Epithelial cell of esophagus (primary cell): ENCODE results near the gene APOBEC4.

Experiments used
- DNase-seq: peaks from one replicate; pipeline ENCODE4 v3.0.0; 2010; ENCODE audit warnings: low read depth
- H3K4me3 ChIP-seq: 2 replicates; pipeline ENCODE4 v1.5.1; 2011; ENCODE audit warnings: mild to moderate bottlenecking, low read length, control low read depth
- CTCF ChIP-seq: IDR thresholded peaks from 2 replicates; pipeline ENCODE4 v1.5.1; 2011; ENCODE audit warnings: low read depth, mild to moderate bottlenecking, low read length, control low read depth, inconsistent platforms; ENCODE audit not compliant: insufficient read depth; ENCODE audit errors: missing control alignments

APOBEC4 gene

GRCh38 chr1:183653876-183654451 is 848 bp upstream of the APOBEC4 start:
- no peak overlapping the region for H3K4me3 ChIP-seq
- no peak for DNase-seq
- TF ChIP-seq CTCF, result no peak

- H3K4me3 ChIP-seq, result no peak overlapping the region
- DNase-seq, result no peak
- TF ChIP-seq CTCF, result no peak
These were observed 312 bp upstream of the APOBEC4 start for GRCh38 chr1:183653462-183653794.

- no peak for TF ChIP-seq CTCF
- DNase-seq, result no peak
- H3K4me3 ChIP-seq, result no peak overlapping the region
These were observed 1.0 kb downstream of the APOBEC4 start for GRCh38 chr1:183652107-183652506.

GRCh38 chr1:183651612-183652011 is 1.5 kb downstream of the APOBEC4 start:
- no peak overlapping the region for H3K4me3 ChIP-seq
- no peak for TF ChIP-seq CTCF
- DNase-seq, result no peak

GRCh38 chr1:183648042-183648441 is 5.1 kb downstream of the APOBEC4 start:
- no peak for DNase-seq
- TF ChIP-seq CTCF, result no peak
- no peak overlapping the region for H3K4me3 ChIP-seq

GRCh38 chr1:183646776-183647175 is 6.3 kb downstream of the APOBEC4 start:
- H3K4me3 ChIP-seq, result no peak overlapping the region
- no peak for TF ChIP-seq CTCF
- no peak for DNase-seq

GRCh38 chr1:183645531-183645930 is 7.6 kb downstream of the APOBEC4 start:
- DNase-seq, result no peak
- no peak for TF ChIP-seq CTCF
- H3K4me3 ChIP-seq, result no peak overlapping the region
